ENCODE measurements around the gene KPNA1. TPM values are rescaled to one million over a fixed set of nuclear protein-coding genes. Genes with fewer than 3 reads are reported as not detected.

The KPNA1 gene
- total RNA-seq: 10 to 100 TPM; 38.7 to 55.2 TPM
- 10 to 100 TPM; 10.8 to 19.2 TPM for polyA plus RNA-seq
- long read RNA-seq, donor 1, full-length matches to known transcripts: 8 of 8 reads
- long read RNA-seq, donor 1, partial matches to known transcripts: 0 of 8 reads
- long read RNA-seq, donor 1, other reads (novel, unspliced or antisense): 0 of 8 reads
- long read RNA-seq, donor 2: 0 reads
- long read RNA-seq, donor 3, full-length matches to known transcripts: 1 of 1 reads
- long read RNA-seq, donor 3, partial matches to known transcripts: 0 of 1 reads
- long read RNA-seq, donor 3, other reads (novel, unspliced or antisense): 0 of 1 reads
- long read RNA-seq, donor 4, partial matches to known transcripts: 7 of 7 reads
- long read RNA-seq, donor 4, other reads (novel, unspliced or antisense): 0 of 7 reads
- long read RNA-seq, donor 5, full-length matches to known transcripts: 6 of 11 reads
- long read RNA-seq, donor 5, partial matches to known transcripts: 5 of 11 reads
- long read RNA-seq, donor 5, other reads (novel, unspliced or antisense): 0 of 11 reads

- DNase-seq (peak; percentile 92 to 95 (median 93)), ATAC-seq (ENCODE audit: insufficient read depth, low FRiP score) (peak; percentile 96)
- no peak for TF ChIP-seq CTCF (IDR thresholded peaks at IDR 0.05; ENCODE audit: control extremely low read depth, extremely low read depth)
- Histone ChIP-seq H3K4me1 (ENCODE audit: control insufficient read depth in 5 of 5, insufficient read depth in 5 of 5, low read length in 5 of 5) (peaks cover 3 to 20% (median 16%) of the 10 kb centered on the region in 5 donors), H3K36me3 (ENCODE audit: control insufficient read depth in 4 of 4, insufficient read depth in 4 of 4, low read length in 4 of 4) (no peaks in the 10 kb centered on the region), H3K4me3 (peak within 1 kb of the TSS; percentile 67), H3K27ac (ENCODE audit: low read depth in 1 of 2, low read length in 1 of 2) (peak within 1 kb of the TSS; percentile 94 to 98), H3K9ac (ENCODE audit: insufficient read depth in 1 of 2, low read length in 2 of 2) (peak within 1 kb of the TSS; percentile 89 to 90), H3K27me3 (ENCODE audit: control insufficient read depth in 3 of 3, insufficient read depth in 3 of 3, low read length in 2 of 3) (no peaks in the 10 kb centered on the region), H3K9me3 (ENCODE audit: control insufficient read depth in 4 of 4, insufficient read depth in 3 of 4, low read length in 3 of 4) (no peaks in the 10 kb centered on the region)
- 0% methylated on average over 88 to 109 of the region's 109 CpGs for WGBS, 2 donors
Observed at GRCh38 chr3:122514123-122515019, at the start of gene KPNA1. Gene KPNA1 (minus strand): TSS chr3:122514939. CDS start chr3:122496565, 18,374 bp downstream.

GRCh38 chr3:122564155-122564912 is 49.6 kb upstream of the KPNA1 start, which contains the start of the genes DTX3L and PARP9:
Gene DTX3L (plus strand): TSS chr3:122564338. CDS start chr3:122564427, 89 bp downstream.
Gene PARP9 (minus strand): TSS chr3:122564300. CDS start chr3:122559620, 4,680 bp downstream.
- Histone ChIP-seq H3K4me1 (ENCODE audit: control insufficient read depth in 5 of 5, insufficient read depth in 5 of 5, low read length in 5 of 5) (peaks cover 0 to 15% (median 9%) of the 10 kb centered on the region in 5 donors), H3K36me3 (ENCODE audit: control insufficient read depth in 4 of 4, insufficient read depth in 4 of 4, low read length in 4 of 4) (peaks cover 6 to 16% (median 14%) of the 10 kb centered on the region in 4 donors), H3K9ac (ENCODE audit: insufficient read depth in 1 of 2, low read length in 2 of 2) (peak within 1 kb of the TSS; percentile 84 to 85), H3K27ac (ENCODE audit: low read depth in 1 of 2, low read length in 1 of 2) (peak within 1 kb of the TSS; percentile 92 to 99), H3K4me3 (peak within 1 kb of the TSS; percentile 94), H3K9me3 (ENCODE audit: control insufficient read depth in 4 of 4, insufficient read depth in 3 of 4, low read length in 3 of 4) (no peaks in the 10 kb centered on the region), H3K27me3 (ENCODE audit: control insufficient read depth in 3 of 3, insufficient read depth in 3 of 3, low read length in 2 of 3) (no peaks in the 10 kb centered on the region)
- ATAC-seq (ENCODE audit: insufficient read depth, low FRiP score) (peak; percentile 98), DNase-seq (peak; percentile 88 to 92 (median 89))
- TF ChIP-seq CTCF (IDR thresholded peaks at IDR 0.05; ENCODE audit: control extremely low read depth, extremely low read depth): no peak
- WGBS, 2 donors: 0 to 1% methylated on average over 51 to 56 of the region's 56 CpGs

GRCh38 chr3:122563717-122564025 is 48.9 kb upstream of the KPNA1 start:
- 6 to 9% methylated on average over 5 of the region's 5 CpGs for WGBS, 2 donors
- peak overlapping the region; percentile 92 to 99 for H3K27ac ChIP-seq (ENCODE audit: low read depth in 1 of 2, low read length in 1 of 2)
- H3K36me3 ChIP-seq (ENCODE audit: control insufficient read depth in 4 of 4, insufficient read depth in 4 of 4, low read length in 4 of 4): peaks cover 9 to 20% (median 10%) of the 10 kb centered on the region in 4 donors
- no peaks in the 10 kb centered on the region for H3K9me3 ChIP-seq (ENCODE audit: control insufficient read depth in 4 of 4, insufficient read depth in 3 of 4, low read length in 3 of 4)
- ATAC-seq (ENCODE audit: insufficient read depth, low FRiP score) (no peak), DNase-seq (peak in 2 of 3 donors; percentile 29 to 34)
- no peak for TF ChIP-seq CTCF (IDR thresholded peaks at IDR 0.05; ENCODE audit: control extremely low read depth, extremely low read depth)
- peaks cover 0 to 15% (median 9%) of the 10 kb centered on the region in 5 donors for H3K4me1 ChIP-seq (ENCODE audit: control insufficient read depth in 5 of 5, insufficient read depth in 5 of 5, low read length in 5 of 5)
- peak overlapping the region; percentile 94 for H3K4me3 ChIP-seq
- H3K9ac ChIP-seq (ENCODE audit: insufficient read depth in 1 of 2, low read length in 2 of 2): peak overlapping the region; percentile 84 to 85
- H3K27me3 ChIP-seq (ENCODE audit: control insufficient read depth in 3 of 3, insufficient read depth in 3 of 3, low read length in 2 of 3): no peaks in the 10 kb centered on the region

Measured in lung (tissue), 16 donors.